Adrenal gland (tissue), 12 donors: Measurements from ENCODE around the gene RSU1. TPM values are rescaled to one million over a fixed set of nuclear protein-coding genes. Genes with fewer than 3 reads are reported as not detected.

Experiments
- DNase-seq, 7 donors: peaks; one replicate each; pipeline ENCODE4 v3.0.0-alpha.2; 2019 to 2020
- H3K27ac ChIP-seq, 5 donors: fragments of 200-600 bp; sonication (generic) in 4 of 5; 1 replicate in 3 of 5; 2 replicates in 2 of 5; pipeline versions ENCODE4 v1.5.1 to v1.8.0; 2016 to 2020; ENCODE audit warnings: mild to moderate bottlenecking in 1 of 5
- H3K27me3 ChIP-seq: fragments of 200-600 bp; 2 replicates; pipeline ENCODE4 v1.8.0; 2021
- H3K36me3 ChIP-seq, 2 donors: fragments of 200-600 bp; replicated peaks in 1 of 2; 1 replicate in 1 of 2; 2 replicates in 1 of 2; pipeline versions ENCODE4 v1.5.1 to v1.8.0; 2018 to 2022
- H3K4me1 ChIP-seq, 2 donors: fragments of 200-600 bp; replicated peaks in 1 of 2; 1 replicate in 1 of 2; 2 replicates in 1 of 2; pipeline versions ENCODE4 v1.5.1 to v1.8.0; 2018 to 2021
- H3K4me3 ChIP-seq, 4 donors: fragments of 200-600 bp; sonication (generic) in 3 of 4; one replicate each; pipeline ENCODE4 v1.5.1; 2016 to 2018
- H3K9me3 ChIP-seq, 3 donors: fragments of 200-600 bp; sonication (generic) in 1 of 3; replicated peaks in 1 of 3; 1 replicate in 2 of 3; 2 replicates in 1 of 3; pipeline versions ENCODE4 v1.5.1 to v1.8.0; 2016 to 2021
- CTCF ChIP-seq, 6 experiments: fragments of 450-650 bp in 4 of 6; fragments of 200-600 bp in 2 of 6; sonication (generic) in 1 of 6; IDR thresholded peaks; 1 replicate in 5 of 6; 2 replicates in 1 of 6; pipeline versions ENCODE4 v1.5.1 to v1.8.0; 2016 to 2021; ENCODE audit warnings: antibody characterized with exemption in 6 of 6, mild to moderate bottlenecking in 2 of 6, moderate library complexity in 1 of 6
- POLR2A ChIP-seq, 2 donors: fragments of 450-650 bp; IDR thresholded peaks; one replicate each; pipeline ENCODE4 v1.6.1; 2017; ENCODE audit warnings: antibody characterized with exemption in 2 of 2, mild to moderate bottlenecking in 2 of 2, moderate library complexity in 1 of 2
- WGBS, 4 donors: extraction: QIAGEN DNeasy Blood & Tissue Kit in 2 of 4; methylation state at CpG; one replicate each; pipeline versions ENCODE4 v1.1.5 to v1.1.7; 2013 to 2017; 5-methylcytosine and 5-hydroxymethylcytosine counted together
- intact Hi-C, 2 donors: fragments of 100-400 bp; cut with DNase I; formaldehyde crosslinking; loops; one replicate each; pipeline versions ENCODE4 v1.14.1 to v1.15.0; 2022 to 2023
- polyA plus RNA-seq, 3 donors: library from polyadenylated mRNA; stranded (reverse); fragments of 200-250 nt in 2 of 3; fragments of 350-450 nt in 1 of 3; fragmentation: Illumina TruSeq in 1 of 3; extraction: RNeasy Lipid Tissue Mini Kit (QIAGEN cat#74804) in 1 of 3; gene quantifications; one replicate each; pipeline ENCODE4 v1.2.3, GENCODE V29; 2013 to 2014
- total RNA-seq, 9 donors: library from RNA; depleted of rRNA in 4 of 9; stranded (reverse); fragments of >200 nt in 4 of 9; fragments of 120-200 nt in 1 of 9; fragmentation: NEBNext Ultra II Directional in 1 of 9; extraction: Animal tissue kit (Norgen Biotek cat#: 25700) in 1 of 9; gene quantifications; one replicate each; pipeline versions ENCODE4 v1.1.0 to v1.2.4, GENCODE V29; 2013 to 2023
- donor health status: healthy with polysubstance abuse.
- donor health status: Bipolar disorder and iron deficiency.
- donor health status: DM: yes; HTN: yes; CAD: no.
- donor health status: DM: no; HTN: no; CAD: no.
- donor health status: DM: no; HTN: no; CAD: no.
- donor health status: DM: yes; HTN: yes; CAD: no.

RSU1 gene
- total and polyA plus RNA-seq, 12 donors = 15.6 to 96.8 (median 41.7) TPM

- H3K4me3 ChIP-seq = no peak overlapping the region
- DNase-seq = no peak
- no peak overlapping the region for H3K27ac ChIP-seq
- H3K9me3 ChIP-seq = no peaks in the 10 kb centered on the region
- TF ChIP-seq CTCF (IDR thresholded peaks at IDR 0.05) = no peak
- TF ChIP-seq POLR2A (IDR thresholded peaks at IDR 0.05) = no peak
- H3K36me3 ChIP-seq = no peaks in the 10 kb centered on the region
- intact Hi-C loops = no loop called here
- no peaks in the 10 kb centered on the region for H3K27me3 ChIP-seq
- 71 to 80% (median 76%) methylated on average over 6 of the region's 6 CpGs for whole genome bisulfite sequencing, 4 donors
- no peaks in the 10 kb centered on the region for H3K4me1 ChIP-seq
Observed at GRCh38 chr10:16585103-16585502, 232.1 kb downstream of the RSU1 start.

- Histone ChIP-seq H3K36me3 (no peaks in the 10 kb centered on the region), H3K4me1 (no peaks in the 10 kb centered on the region), H3K4me3 (no peak overlapping the region), H3K27ac (no peak overlapping the region), H3K9me3 (no peaks in the 10 kb centered on the region), H3K27me3 (no peaks in the 10 kb centered on the region)
- no peak for DNase-seq
- TF ChIP-seq POLR2A (IDR thresholded peaks at IDR 0.05) = no peak
- TF ChIP-seq CTCF (IDR thresholded peaks at IDR 0.05) = no peak
- 67 to 80% (median 76%) methylated on average over 10 of the region's 10 CpGs for WGBS, 4 donors
- intact Hi-C loops = no loop called here
Observed at GRCh38 chr10:16583382-16583781, 233.8 kb downstream of the RSU1 start.

- WGBS, 4 donors = 82 to 90% (median 83%) methylated on average over 3 of the region's 3 CpGs
- no peak for DNase-seq
- intact Hi-C loops = no loop called here
- Histone ChIP-seq H3K9me3 (no peaks in the 10 kb centered on the region), H3K27ac (no peak overlapping the region), H3K27me3 (no peaks in the 10 kb centered on the region), H3K4me3 (no peak overlapping the region), H3K36me3 (no peaks in the 10 kb centered on the region), H3K4me1 (no peaks in the 10 kb centered on the region)
- TF ChIP-seq POLR2A (IDR thresholded peaks at IDR 0.05) (no peak), CTCF (IDR thresholded peaks at IDR 0.05) (no peak)
Observed at GRCh38 chr10:16581202-16581601, 236.0 kb downstream of the RSU1 start.

- Histone ChIP-seq H3K27me3 (no peaks in the 10 kb centered on the region), H3K9me3 (no peaks in the 10 kb centered on the region), H3K27ac (no peak overlapping the region), H3K4me1 (no peaks in the 10 kb centered on the region), H3K36me3 (no peaks in the 10 kb centered on the region), H3K4me3 (no peak overlapping the region)
- DNase-seq = no peak
- intact Hi-C loops = no loop called here
- TF ChIP-seq CTCF (IDR thresholded peaks at IDR 0.05) (no peak), POLR2A (IDR thresholded peaks at IDR 0.05) (no peak)
- WGBS, 4 donors = 62 to 73% (median 70%) methylated on average over 4 of the region's 4 CpGs
Observed at GRCh38 chr10:16570731-16571130, 246.5 kb downstream of the RSU1 start.
